ENCODE data around the gene CHCHD3.

DNA sequence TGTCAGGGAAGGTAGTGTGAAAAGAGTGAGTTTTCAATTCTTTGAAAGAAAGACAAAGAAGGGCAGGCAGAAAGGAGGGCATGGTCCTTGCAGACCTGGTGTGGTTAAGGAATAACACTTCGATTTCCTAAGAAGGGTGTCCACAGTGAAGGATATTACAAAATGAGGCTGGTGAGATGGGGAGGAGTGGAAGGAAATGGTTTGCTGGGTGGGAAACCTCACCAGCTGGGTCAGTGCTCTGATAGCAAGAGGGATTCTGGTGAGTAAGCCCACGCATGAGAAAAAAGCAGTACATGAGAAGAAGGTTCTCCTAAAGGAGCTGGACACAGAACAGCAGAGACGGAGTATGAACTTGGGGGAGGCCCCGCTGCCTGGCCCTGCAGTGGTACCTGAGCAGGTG is 275.1 kb downstream of the CHCHD3 start:
- no peak for TF ChIP-seq HDGF (IDR thresholded peaks at IDR 0.05)
- TF ChIP-seq, protein P1, sequence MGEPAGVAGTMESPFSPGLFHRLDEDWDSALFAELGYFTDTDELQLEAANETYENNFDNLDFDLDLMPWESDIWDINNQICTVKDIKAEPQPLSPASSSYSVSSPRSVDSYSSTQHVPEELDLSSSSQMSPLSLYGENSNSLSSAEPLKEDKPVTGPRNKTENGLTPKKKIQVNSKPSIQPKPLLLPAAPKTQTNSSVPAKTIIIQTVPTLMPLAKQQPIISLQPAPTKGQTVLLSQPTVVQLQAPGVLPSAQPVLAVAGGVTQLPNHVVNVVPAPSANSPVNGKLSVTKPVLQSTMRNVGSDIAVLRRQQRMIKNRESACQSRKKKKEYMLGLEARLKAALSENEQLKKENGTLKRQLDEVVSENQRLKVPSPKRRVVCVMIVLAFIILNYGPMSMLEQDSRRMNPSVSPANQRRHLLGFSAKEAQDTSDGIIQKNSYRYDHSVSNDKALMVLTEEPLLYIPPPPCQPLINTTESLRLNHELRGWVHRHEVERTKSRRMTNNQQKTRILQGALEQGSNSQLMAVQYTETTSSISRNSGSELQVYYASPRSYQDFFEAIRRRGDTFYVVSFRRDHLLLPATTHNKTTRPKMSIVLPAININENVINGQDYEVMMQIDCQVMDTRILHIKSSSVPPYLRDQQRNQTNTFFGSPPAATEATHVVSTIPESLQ (CRISPR knock-in tag; IDR thresholded peaks at IDR 0.05) = no peak
- no peak for TF ChIP-seq EZH2 (IDR thresholded peaks at IDR 0.05; ENCODE audit: borderline replicate concordance, low read depth, low read length)
- TF ChIP-seq, protein P2, sequence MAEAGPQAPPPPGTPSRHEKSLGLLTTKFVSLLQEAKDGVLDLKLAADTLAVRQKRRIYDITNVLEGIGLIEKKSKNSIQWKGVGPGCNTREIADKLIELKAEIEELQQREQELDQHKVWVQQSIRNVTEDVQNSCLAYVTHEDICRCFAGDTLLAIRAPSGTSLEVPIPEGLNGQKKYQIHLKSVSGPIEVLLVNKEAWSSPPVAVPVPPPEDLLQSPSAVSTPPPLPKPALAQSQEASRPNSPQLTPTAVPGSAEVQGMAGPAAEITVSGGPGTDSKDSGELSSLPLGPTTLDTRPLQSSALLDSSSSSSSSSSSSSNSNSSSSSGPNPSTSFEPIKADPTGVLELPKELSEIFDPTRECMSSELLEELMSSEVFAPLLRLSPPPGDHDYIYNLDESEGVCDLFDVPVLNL (CRISPR knock-in tag; IDR thresholded peaks at IDR 0.05; ENCODE audit: low read depth) = no peak
- TF ChIP-seq BCL6 (CRISPR knock-in tag; IDR thresholded peaks at IDR 0.05) = no peak
- no peak for TF ChIP-seq PHB (CRISPR knock-in tag; IDR thresholded peaks at IDR 0.05)
- no peak for TF ChIP-seq ZNF121 (CRISPR knock-in tag; conservative IDR thresholded peaks at IDR 0.05)
- TF ChIP-seq CTCF (IDR thresholded peaks at IDR 0.05 in 2 of 3, conservative IDR thresholded peaks at IDR 0.05 in 1 of 3; ENCODE audit: insufficient read depth in 2 of 3, low read depth in 1 of 3, low read length in 3 of 3) = no peak
- no peak for TF ChIP-seq GTF2F1 (IDR thresholded peaks at IDR 0.05; ENCODE audit: low read depth, low read length)
- TF ChIP-seq POLR2B (IDR thresholded peaks at IDR 0.05; ENCODE audit: low read depth, partially characterized antibody) = no peak

Data from K562 (cell line).